GM21717 (cell line): Measurements from ENCODE around the gene SLC25A11.

Source experiments
- ATAC-seq: cut with Tn5 transposase; IDR thresholded peaks from one replicate; pipeline ENCODE4 v1.9.1; 2021; ENCODE audit warnings: mild to moderate bottlenecking, moderate library complexity; ENCODE audit not compliant: unreplicated experiment

Gene SLC25A11, protein sequence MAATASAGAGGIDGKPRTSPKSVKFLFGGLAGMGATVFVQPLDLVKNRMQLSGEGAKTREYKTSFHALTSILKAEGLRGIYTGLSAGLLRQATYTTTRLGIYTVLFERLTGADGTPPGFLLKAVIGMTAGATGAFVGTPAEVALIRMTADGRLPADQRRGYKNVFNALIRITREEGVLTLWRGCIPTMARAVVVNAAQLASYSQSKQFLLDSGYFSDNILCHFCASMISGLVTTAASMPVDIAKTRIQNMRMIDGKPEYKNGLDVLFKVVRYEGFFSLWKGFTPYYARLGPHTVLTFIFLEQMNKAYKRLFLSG

DNA sequence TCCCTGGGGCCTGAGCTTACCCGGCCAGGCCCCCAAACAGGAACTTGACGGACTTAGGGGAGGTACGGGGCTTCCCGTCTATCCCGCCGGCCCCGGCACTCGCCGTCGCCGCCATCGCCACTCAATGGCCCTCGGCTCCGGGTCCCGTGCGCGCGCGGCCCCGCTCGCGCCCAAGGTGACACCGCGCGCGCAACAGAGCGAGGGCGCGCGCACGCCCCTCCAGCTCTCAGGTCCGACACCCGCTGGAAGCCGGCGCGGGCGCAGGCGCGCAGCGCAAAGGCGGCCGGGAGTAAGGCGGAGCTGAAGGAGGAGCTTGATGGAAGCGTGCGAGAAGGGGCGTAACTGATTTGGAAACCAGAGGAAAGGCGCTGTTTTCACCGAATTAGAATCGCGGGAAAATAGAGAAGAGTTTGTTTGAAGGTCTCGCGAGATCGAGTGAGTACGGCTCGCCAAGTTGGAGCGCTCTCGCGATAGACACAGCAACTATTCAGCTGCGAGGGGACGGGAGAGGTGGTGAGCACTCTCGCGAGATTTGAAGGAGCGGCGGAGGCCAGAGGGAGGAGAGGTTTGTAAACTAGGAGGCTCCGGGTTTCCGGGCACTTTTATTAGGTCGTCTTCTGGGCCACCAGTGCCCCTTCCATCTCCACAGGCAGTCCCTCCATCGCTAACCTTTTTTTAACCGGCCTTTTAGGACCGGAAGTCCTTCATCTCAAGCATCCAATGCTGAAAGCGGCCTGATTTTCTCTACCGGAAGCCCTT is at the start of gene SLC25A11, which contains the start of gene RNF167:
TSS of gene SLC25A11 (minus strand) at position 251 of the 759 bp plus-strand sequence. CDS start at position 115, 136 bp downstream.
TSS of gene RNF167 (plus strand) at position 473 of the 759 bp plus-strand sequence. CDS start 642 bp downstream, outside the sequence.
- ATAC-seq, result peak; percentile 61

DNA sequence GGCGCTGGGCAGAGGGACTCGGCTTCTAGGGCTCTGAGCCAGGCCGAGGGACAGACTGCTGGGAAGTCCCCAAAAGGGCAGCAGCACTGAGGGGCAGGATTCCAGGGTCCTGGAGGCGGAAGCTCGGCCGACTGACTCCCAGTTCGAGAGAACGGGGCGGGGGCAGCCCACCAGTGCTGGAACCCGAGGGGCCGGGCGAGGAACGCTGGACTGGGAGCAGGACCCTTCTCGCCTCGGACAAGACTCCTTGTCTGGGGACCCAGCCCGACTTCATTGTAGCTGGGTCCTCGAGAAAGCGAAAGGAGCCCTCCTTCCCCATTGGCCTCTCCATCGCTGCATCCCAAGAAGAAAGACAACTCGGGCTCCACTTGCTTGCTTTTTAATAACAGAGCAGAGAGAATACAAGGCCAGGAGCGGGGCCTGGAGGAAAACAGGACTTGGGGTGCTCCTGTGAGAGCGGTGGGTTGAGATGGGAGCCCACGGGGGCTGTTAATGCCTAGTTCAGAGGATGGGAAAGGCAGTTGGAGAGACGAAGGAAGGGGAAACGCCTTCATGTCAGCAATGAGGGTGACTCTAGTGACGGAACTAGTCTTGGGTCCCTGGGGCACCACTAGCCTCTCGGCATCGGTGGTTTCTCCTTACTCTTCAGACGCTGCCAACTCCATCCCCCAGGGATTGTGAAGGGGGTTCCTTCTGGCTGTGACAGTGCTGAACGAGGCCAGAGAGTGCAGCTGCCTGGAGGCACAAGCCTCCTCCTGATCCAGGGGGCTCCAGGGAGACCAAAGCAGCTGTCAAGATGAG is 48.1 kb upstream of the SLC25A11 start:
- peak; percentile 24 for ATAC-seq

DNA sequence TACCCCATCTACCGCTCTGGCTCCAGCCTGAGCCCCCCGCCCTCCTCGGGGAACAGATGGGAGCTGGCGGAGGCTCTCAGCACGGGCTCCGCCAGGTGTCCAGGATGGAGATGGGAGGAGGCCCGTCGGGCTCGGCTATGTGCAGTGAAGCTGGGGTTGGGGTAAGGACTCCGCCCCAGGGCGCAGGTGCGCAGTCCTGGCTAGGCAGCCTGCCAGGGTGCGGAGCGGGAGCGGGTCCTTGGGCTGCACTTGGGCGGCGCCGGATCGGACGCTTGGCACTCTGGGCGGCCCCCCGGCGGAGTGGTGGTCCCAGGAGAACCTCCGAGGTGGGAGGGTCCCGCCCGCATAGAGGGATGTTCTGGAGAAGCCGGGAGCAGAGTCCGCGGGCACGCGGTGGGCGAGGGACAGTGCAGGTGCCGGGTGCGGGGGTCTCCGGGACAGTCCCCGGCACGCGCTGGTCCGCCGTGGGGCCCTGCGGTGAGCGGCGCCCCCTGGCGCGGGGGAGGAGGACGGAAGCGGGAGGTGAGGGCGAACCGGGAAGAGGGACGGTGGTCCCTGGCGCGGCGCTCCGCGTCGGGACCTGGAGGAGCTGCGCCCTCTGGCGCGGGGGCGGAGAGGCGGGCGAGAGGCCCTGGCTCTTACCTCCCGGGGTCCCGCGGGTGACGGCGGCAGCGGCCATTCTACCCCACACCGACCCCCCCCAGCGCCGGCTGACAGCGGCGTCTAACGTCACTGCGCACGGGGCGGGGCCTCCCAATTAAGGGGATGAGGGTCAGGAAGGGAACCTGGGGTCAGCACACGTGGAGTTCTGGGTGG is 47.3 kb upstream of the SLC25A11 start, which contains the start of gene CAMTA2:
TSS of gene CAMTA2 (minus strand) at position 725 of the 816 bp plus-strand sequence. CDS start 1,453 bp downstream, outside the sequence.
- peak; percentile 63 for ATAC-seq

DNA sequence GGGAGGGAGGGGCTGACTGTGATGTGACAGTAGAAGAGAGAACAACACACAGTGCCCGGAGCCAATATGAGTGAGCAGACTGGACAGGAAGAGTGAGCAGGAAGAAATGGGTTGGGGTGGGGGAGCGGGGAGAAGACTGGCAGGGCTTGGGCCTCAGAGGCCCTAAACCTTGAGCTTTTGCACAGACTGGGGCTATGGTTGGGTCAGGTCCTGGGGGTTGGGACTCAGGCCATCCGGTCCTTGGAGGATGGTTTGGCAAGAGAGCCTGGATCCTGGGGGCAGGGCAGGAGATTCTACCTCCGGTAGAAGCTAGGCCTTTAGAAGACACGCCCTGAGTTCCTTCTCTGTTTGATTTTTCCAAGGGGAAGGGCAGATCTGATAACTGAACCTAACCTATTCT is 46.6 kb upstream of the SLC25A11 start:
- ATAC-seq, result no peak

DNA sequence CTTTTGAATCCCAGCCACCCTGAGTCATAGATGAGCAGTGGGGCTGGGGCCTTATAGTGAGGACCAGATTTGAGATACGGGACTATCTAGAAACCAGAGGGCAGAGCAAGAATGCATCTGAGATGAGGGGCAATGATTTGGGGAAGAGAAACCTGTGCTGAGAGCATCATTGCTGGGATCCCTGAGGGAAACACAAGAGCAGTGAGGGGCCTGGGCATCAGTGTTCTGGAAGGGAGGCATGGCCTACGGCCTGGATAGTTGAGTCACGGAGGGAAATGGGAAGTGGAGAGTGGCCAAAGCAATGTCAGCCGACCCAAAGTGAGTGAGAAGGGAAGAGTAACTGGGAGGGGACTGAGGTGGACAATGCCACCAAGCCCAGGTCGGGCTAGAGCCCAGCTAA is 42.5 kb upstream of the SLC25A11 start:
- ATAC-seq, result no peak

DNA sequence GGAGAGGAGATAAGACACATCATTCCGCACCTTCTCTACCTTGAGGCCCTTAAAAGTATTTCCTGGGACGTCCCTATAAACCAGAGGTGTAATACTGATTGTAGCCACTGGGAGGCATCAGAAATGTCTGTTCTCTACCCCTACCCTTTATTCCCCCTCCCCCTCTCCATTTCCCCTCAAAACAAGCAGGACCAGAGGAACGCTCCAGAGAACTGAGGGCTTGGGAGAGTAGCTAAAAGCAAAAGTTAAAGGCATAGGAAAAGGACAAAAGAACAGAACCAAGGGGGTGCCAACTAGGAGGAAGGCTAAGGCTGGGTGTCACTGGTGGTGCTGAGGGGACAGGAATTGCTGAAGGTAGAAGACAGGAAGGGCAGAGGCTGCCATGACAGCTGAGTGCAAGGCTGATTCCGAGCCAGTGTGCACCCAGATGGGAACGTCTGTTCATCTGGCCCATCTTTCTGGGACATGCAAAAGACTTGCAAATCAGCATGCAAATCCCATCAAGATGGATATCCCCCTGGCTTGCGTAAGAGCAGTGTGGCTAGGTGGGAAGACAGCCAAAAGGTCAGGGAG is 40.9 kb upstream of the SLC25A11 start:
- no peak for ATAC-seq

DNA sequence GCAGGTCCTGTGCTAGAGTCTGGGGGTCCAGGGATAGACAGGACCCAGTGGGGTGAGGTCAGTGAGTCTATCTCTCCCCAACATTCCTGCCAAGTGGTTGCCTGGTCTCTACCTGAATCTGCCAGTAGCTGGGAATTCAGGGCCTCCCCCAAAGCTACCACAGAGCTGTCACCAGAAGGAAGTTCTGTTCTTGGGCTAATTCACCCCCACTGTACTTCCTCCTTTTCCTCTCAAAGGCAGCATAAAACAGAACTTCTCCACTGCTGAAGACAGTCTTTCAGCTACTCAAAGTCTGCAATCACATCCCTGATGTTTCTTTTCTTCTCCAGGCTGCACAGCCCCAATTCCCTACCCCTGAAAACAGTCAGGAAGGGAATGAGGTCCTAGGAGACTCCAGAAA is 38.9 kb upstream of the SLC25A11 start:
- ATAC-seq, result no peak

DNA sequence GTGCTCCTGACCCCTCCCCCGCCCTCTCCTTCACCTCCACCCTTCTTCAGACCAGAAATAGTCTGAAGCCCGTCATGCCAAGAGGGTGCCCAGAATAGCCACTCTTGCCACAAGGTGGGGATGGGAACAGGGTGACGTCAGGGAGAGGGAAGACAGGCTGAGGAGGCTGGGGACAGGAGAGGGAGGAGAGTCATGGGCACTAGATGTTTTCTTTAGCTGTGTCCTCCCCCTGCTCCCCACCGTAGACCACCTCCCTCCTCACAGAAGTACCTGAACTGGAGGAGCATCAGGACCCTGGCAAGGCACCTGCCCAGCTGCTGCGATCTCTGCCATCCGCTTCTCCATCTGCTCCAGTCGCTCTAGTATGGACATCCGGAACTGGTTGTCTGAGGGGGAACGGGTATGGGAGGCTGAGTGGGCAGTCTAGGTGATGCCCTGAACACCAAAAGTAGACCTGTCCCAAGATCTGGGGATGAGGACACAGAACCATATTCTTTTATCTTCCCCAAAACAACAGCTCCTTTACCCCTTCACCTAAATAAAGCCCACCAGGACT is 34.3 kb upstream of the SLC25A11 start:
- no peak for ATAC-seq

DNA sequence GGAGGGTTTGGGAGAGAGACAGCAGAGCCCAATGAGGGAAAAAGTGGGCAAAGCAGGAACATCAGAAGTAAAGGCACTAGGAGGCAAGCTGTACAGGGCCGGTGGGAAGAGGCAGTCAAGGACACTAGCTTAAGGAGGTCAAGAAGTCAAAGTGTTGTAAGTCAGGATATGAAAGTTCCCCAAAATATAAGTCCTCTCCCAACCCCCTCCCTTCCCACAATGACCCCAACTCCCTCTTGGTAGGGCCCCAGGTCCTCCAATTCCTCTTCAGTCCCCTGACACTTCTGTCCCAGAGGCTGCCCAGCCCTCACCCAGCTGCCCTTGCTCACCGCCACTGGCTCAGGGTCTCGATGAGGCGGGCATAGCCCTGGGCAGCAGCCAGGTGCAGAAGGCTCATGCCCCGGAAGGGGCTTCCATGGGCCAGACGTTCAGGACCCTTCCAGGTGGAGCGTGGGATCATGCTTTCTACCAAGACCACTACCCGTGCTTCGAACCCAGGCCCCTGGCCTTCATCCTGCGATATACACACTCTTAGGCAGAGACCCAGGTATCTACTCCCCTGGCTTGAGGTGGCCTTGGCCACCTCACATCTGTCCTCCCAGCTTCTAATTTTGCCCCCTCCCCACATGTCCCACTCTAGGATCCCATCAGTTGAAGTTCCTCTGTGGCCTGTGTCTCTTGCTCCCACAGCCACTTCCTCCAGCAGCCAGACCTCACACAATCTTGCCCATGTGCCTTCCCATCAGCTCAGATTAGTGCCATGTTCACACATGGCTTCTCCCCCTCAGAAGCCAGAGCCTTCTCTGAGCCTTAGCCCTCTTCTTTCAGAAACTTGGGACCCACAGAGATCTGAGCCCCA is 33.6 kb upstream of the SLC25A11 start:
- no peak for ATAC-seq

DNA sequence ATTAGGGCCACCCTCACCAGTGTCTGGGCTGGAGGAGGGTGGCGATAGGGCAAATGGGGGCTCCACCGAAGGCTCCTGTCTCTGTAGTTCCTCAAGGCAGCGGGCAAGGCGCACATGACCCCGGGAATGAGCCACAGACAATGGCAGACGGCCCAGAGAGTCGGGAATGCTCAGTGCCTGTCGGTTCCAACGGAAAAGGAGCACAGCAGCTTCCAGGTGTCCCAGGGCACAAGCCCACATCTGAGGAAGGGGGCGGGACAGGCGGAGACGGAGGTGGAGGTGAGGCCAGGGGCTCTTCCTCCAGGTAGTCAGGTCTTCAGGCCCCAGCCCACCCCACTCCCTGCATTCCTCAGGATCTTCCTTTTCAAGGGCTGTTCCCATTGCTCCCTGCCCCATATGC is 32.9 kb upstream of the SLC25A11 start:
- no peak for ATAC-seq

DNA sequence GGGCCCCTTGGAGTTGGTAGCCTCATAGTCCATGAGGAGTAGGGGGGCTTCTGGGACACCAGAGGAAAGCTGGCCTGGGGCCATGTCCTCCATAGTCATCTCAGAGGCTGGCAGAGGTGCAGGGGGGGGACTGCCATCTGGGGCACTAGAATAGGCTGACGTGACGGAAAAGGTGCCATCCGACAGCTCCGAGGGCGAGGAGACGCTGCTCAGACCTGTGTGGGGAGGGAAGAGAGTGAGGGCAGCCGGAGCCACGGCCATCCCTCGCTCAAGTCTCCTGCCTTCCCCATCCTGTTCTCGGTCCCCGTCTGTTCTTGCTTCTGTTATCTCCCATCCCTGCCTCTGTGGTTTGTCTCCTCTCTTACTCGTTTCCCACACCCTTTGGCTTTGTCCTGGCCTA is 32.5 kb upstream of the SLC25A11 start:
- ATAC-seq, result no peak

DNA sequence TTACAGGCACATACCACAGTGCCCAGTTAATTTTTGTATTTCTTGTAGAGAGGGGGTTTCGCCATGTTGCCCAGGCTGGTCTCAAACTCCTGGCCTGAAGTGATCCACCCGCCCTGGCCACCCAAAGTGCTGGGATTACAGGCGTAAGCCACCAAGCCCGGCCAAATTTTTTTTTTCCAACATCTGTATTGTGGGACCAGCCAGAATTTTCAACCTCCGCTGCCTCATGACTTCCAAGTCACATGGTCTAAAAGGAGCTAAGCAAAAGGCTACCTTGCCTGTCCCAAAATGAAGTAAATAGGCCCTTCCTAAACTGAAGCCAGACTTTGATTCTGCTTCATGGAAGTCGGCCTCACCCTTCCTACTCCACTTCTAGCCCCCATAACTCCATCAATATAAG is 32.0 kb upstream of the SLC25A11 start:
- ATAC-seq, result no peak

DNA sequence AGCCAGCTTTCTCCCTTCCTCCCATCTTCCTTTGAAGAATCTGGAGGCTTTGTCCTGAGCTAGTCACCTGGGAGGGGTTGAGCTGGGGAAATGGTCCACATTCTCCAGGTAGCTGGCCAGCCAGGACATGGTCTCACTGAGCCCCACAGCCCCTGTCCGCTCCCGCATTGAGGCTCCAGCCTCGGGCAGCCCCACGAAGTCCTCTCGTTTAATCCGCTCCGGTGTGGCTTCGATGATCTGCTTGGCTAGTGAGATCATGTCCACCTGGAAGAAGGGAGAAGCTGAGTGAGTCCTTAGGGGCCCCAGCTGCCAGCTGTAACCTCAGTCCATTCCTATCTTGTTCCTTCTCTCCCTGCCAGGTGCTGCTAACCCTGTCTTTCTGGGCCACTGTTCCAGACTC is 30.4 kb upstream of the SLC25A11 start:
- no peak for ATAC-seq

DNA sequence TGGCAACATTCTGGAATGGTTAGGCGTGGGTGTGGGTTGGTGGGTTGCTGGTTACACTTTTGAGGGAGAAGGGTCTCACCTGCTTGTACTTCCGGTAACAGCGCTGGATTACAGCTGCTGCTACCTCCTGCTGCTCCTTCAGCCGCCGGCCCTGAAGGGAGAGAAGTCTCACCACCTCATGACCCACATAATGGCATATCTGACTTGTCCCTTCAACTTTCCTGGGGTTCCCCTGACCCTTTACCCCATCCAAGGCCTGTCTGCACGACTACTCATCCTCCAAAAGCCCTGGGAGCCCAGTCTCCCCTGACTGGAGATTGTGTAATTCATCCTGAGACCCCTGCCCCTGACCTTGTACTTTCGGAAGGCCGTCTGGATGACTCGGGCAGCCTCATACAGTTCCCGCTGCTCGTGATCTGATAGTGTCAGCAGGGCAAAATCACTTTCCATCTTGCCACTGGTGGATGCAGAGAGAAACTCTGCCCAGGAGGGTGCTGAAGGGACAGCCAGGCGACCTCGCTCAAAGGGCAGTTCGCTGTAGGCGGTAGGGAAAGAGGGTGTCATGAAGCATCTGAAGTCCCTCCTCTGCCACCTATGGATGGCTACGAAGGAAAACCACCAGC is 29.8 kb upstream of the SLC25A11 start:
- ATAC-seq, result no peak

DNA sequence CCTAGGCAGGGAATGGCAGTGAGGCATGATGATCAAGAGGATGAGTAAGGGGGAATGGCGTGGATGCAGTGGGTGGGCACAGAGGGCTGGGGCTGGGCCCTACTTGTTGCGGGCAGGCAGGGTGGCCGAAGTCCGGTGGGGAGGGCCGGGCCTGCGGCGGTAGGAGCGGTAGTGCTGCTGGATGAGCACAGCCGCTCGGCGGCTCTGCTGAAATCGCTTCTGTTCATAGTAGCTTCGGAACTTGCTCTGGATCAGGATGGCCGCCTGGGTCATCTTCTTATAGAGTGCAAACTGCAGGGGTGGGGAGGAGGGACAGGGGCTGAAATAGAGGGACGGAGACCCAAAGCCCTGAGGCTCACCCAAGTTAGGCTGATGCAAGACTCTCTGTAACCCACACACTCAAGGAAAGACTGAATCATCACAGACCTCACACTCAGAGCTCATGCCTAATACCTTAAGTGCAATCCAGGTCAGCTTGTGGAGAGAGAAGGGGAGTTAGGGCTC is 29.3 kb upstream of the SLC25A11 start:
- ATAC-seq, result no peak

DNA sequence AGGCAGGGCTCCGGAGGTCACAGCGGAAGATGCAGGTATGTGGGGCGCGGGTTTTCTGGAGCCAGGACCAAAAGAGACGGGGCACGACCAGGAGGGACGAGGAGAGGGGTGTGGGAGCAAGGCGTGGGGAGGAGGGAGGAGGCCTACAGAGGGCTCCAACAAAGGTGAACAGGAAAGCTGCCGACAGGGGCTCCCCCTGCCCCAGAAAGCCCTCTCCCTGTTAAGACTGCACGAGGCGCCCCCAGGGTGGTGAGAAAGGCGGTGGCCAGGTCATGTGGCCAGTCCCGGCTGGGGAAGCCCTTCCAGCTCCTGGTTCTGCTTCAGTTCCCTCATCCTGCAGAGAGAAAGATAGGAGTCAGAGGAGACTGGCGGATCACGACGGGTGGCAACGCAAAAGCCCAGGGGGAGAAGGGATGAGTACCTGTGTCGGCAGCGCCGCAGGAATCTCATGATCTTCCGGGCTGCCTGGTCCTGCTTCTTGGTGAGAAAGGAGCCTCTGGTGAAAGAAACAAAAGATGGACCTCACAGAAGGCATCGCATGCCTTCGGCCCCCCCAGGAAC is 28.7 kb upstream of the SLC25A11 start:
- no peak for ATAC-seq

DNA sequence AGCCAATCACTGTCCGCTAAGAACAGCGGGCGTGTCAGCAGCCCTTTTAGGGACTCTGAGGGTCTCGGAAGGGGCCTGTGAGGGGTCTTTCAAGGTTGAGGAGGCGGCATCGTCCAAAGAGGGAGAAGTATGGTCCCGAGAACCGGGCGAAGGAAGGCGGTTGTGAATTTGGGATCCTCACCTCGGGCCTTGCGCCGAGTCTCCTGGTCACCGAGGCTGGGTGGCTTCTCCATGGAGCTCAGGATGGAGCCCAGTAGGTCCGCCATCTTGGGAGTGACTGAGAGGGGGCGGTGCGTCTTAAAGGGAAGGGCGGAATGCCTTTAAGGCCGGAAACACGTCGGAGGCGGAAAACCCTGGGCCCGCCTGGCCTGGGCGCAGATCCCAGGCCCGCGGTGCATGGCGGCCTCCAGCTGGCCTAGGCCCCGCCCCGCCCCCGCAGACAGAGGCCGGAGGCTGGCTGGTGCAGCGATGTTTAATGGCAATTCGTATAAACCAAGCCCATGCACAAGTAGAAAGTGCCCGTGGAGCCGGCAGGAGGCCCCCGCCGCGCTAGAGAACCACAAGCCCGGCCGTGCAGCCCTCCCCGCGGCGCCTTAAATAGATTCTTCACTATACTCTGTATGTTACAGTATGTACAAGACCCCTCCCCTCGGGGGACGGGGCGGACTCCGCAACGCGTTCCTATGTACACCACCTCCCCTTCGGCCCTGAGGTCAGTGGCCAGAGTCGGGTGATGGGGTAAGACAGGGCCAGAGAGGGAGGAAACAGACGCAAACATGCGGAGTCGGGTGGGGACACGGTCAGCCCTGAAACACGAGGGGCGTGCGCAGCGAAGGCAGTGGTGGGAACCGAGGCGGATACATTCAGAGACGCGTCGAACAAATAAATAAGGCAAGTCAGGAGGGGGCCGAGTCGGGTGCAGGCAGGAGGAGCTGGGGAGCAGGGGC is 28.0 kb upstream of the SLC25A11 start, which contains the start of gene SPAG7:
TSS of gene SPAG7 (minus strand) at position 279 of the 947 bp plus-strand sequence. CDS start at position 266, 13 bp downstream.
- ATAC-seq, result peak; percentile 43
